GM18502 (cell line): Measurements from ENCODE around the gene TMEM170A.
"Not testable (repeated sequence)": the region's sequence is repeated elsewhere in the genome, so short reads cannot be mapped to it uniquely, and the experiment has no call there.

ENCODE experiments used
- ATAC-seq: cut with Tn5 transposase; IDR thresholded peaks from one replicate; pipeline ENCODE4 v1.9.1; 2021; ENCODE audit warnings: mild to moderate bottlenecking; ENCODE audit not compliant: unreplicated experiment, poor library complexity

The TMEM170A gene

GRCh38 chr16:75464122-75464918 is at the start of gene TMEM170A:
Gene TMEM170A, minus strand, starts transcription at chr16:75464689. Its CDS starts 89 bp downstream, at chr16:75464600.
- peak; percentile 92 for ATAC-seq

DNA sequence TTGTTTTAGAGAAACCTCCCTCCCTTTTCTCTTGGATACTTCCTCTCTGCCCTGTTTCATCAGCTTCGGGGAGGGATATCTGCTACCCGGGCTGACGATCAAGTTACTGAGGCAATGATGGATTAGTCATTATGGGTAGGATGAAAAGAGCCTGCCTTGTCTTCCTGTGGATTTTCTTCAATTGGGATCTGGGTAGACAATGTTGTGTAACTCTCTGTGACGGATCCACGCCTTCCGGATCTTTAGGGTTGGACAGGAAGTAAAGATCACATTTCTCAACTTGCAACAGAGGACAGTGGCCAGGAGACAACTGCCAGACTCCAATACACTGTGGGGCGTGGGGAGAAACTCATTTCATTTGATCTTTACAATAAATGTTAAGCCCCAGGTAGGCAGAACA is 42.1 kb upstream of the TMEM170A start:
- no peak for ATAC-seq

DNA sequence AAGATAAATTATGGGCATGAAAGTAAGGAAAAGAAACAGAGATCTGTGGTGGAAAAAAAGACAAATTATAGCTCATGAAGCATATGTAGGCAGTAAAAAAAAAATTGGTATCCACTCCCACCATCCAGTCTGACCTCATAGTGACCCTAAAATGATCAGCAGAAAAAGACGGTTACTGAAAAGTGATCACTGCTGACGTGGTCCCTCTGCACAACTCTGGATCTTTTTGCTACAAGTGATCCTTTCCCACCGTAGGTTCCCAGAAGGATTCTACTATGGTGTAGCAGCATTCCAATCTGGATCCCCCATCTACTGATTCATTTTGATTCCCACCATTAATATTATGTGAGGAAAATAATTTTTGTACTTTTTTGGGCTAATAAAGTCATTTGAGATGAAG is 41.6 kb upstream of the TMEM170A start:
- ATAC-seq: no peak

DNA sequence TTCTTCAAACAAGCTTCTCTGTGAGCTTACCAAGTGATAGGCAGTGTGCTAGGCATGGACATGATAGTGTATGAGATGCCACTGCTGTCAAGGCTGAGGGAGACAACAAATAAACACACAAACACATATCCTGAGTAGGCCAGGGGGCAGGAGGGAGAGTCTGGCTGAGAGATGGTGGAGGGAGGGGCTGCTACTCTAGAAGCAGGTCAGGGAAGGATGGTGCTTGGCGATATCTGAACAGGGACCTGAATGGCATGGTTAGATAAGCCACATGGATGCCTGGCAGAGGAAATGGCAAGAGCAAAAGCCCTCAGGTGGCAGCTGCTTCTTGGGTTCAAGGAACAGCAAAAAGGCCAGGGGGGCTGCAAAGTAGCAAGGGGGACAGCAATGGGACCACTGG is 39.3 kb upstream of the TMEM170A start:
- ATAC-seq: no peak

- no peak for ATAC-seq
Measured at GRCh38 chr16:75502916-75503605, 38.6 kb upstream of the TMEM170A start.

DNA sequence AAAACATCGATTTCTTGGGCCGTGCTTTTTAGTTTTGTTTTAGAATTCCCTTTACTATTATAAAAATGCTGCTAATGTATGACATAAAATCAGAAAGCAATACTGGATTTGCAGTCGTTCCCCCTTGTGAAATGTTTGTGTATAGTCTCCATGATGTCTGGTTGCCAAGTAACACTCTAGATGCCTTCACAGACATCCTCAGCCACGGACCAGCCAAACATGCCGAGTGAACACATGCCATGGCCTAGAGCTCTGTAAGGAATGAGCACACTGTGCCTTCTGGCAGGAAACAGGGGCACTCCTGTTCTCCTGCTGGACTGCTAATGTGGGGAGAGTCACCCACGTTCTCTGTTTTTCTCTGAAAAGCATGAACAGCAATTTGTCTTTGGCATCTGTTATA is 37.3 kb upstream of the TMEM170A start:
- ATAC-seq: not testable (repeated sequence)

- no peak for ATAC-seq
Measured at GRCh38 chr16:75501359-75501758, 36.9 kb upstream of the TMEM170A start.

DNA sequence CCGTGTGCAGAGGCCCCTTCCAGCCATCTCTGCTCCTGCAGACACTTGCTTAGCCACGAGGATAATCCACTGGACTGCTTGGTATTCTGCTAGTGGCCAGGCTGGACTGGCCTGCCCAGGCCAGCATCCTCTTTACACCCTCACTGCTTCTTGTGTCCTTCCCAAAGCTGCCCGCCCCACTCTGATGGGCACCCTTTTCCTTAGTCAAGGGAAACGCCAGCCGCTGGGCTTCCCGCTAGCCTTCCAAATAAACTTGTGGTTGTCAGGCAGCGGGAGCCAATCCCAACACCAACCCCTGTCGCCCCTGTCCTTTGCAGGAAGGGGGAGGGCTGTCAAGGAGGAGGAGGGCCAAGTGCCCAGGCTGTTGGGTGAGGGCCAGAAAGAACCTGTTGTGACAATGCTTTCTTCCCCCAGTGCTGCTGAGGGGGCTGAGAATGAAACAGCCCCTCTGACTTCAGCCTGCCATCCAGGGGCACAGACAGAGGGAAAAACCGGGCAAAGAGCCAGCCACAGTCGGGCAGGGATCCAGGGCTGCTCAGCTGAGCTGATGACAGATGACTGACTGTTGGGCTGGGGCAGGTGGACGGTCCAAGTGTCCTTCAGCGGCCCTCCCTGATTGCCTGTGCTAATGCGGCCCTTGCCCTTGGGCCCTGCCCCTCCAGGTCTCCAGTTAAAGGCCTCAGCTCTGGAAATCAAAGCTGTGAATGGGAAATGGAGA is 34.3 kb upstream of the TMEM170A start:
- ATAC-seq: not testable (repeated sequence)

GRCh38 chr16:75497558-75497957 is 33.1 kb upstream of the TMEM170A start:
- no peak for ATAC-seq

DNA sequence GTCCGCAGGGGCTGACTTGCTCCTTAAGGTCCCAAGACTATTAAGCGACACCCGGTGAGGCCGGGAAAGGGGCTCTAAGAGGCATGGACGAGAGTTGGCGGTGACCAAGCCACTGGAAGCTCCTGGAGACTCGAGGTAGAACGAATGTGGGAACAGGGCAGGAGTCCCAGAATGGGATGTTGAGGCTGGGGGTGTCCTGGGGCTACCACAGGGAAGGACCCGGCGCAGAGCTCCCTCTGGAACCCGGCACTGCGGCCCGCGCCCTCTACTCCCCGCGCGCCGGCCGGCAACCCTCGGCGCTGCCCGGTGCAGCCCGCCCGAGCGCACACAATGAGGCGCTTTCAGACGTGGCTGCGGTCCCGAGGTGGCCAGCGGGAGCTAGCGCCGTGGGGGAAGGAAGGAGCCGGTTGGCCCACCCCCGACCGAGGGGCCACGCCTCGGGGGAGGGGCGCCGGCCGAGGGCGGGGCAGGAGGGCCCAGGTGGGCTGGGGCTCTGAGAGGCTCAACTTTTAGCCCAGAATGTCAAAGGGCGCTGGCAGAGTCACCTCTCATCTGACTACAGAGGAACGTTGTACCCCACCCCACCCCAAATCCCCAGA is 30.7 kb upstream of the TMEM170A start, which contains the start of gene CHST6:
CHST6 (minus strand) TSS at position 366 of the 599 bp plus-strand sequence. CDS start 15,613 bp downstream, outside the sequence.
- peak; percentile 85 for ATAC-seq

DNA sequence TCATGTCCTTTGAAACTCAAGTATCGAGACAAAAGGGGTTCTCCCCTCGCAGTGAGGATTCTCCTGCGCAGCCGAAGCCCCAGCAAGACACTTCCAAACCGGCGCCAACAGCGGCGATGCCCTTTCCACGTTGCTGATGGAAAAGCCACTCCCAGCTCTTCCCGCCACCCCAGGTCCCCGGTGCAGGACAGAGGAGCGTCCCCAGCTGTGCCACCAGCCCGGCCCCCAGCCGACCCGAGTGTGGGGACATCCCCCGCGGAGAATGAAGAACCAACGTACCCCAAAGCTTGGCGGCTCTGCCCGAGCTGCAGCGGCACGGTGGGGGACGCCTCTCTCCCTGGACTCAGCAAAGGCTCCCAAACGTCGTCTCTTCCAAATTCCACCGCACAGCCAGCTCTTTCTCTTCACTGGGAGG is 30.2 kb upstream of the TMEM170A start:
- no peak for ATAC-seq

DNA sequence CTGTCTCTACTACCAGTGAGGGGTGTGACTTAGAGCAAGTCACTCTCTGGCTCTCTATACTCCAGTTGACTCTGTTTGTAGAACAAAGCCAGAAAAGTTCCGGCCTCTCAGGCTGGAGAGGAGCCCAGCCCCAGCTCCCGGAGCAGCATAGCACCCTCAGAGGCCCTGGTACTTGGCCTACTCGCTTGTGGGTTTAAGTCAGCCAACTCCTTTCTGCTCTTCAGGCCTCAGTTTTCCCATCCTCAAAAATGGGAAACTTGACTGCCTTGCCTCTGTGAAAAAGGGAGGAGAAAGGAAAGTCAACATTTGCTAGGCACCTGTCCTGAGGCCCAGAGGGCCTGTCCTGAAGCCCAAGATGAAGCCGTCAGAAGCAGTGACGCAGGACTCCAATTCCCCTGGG is 29.7 kb upstream of the TMEM170A start:
- no peak for ATAC-seq

- ATAC-seq: no peak
Measured at GRCh38 chr16:75491876-75492275, 27.4 kb upstream of the TMEM170A start.

GRCh38 chr16:75488322-75488721 is 23.8 kb upstream of the TMEM170A start:
- no peak for ATAC-seq

GRCh38 chr16:75486676-75487313 is 22.3 kb upstream of the TMEM170A start:
- peak; percentile 55 for ATAC-seq

- no peak for ATAC-seq
Measured at GRCh38 chr16:75486014-75486675, 21.7 kb upstream of the TMEM170A start.

- ATAC-seq: peak; percentile 54
Measured at GRCh38 chr16:75485230-75486013, 20.9 kb upstream of the TMEM170A start.

- no peak for ATAC-seq
Measured at GRCh38 chr16:75483222-75483621, 18.7 kb upstream of the TMEM170A start.
